HEK293 (cell line): ENCODE results near the gene TMEM185B.

Experiments used
- GLI2 ChIP-seq: fragments of 450-650 bp; formaldehyde crosslinking; IDR thresholded peaks from 2 replicates; pipeline ENCODE4; 2017; ENCODE audit warnings: missing biosample characterization, missing genetic modification characterization, low read depth, borderline replicate concordance
- GLIS1 ChIP-seq: fragments of 450-650 bp; formaldehyde crosslinking; IDR thresholded peaks from 2 replicates; pipeline ENCODE4 v1.5.1; 2016; ENCODE audit warnings: missing biosample characterization, missing genetic modification characterization
- GLIS2 ChIP-seq: fragments of 450-650 bp; formaldehyde crosslinking; IDR thresholded peaks from 2 replicates; pipeline ENCODE4 v1.5.1; 2016; ENCODE audit warnings: missing biosample characterization, missing genetic modification characterization
- KLF1 ChIP-seq: fragments of 450-650 bp; formaldehyde crosslinking; IDR thresholded peaks from 2 replicates; pipeline ENCODE4 v1.5.1; 2016; ENCODE audit warnings: missing biosample characterization, missing genetic modification characterization
- KLF17 ChIP-seq: fragments of 450-650 bp; formaldehyde crosslinking; IDR thresholded peaks from 2 replicates; pipeline ENCODE4 v1.5.1; 2016; ENCODE audit warnings: missing biosample characterization, missing genetic modification characterization
- KLF7 ChIP-seq: fragments of 450-650 bp; formaldehyde crosslinking; IDR thresholded peaks from 2 replicates; pipeline ENCODE4 v1.5.1; 2016; ENCODE audit warnings: missing biosample characterization, missing genetic modification characterization, borderline replicate concordance
- MYNN ChIP-seq: fragments of 450-650 bp; formaldehyde crosslinking; IDR thresholded peaks from 2 replicates; pipeline ENCODE4 v1.5.1; 2016; ENCODE audit warnings: missing biosample characterization, missing genetic modification characterization, borderline replicate concordance
- YY1 ChIP-seq: fragments of 450-650 bp; formaldehyde crosslinking; IDR thresholded peaks from 2 replicates; pipeline ENCODE4 v1.5.1; 2018; ENCODE audit warnings: missing biosample characterization, missing genetic modification characterization
- ZBTB49 ChIP-seq: fragments of 450-650 bp; formaldehyde crosslinking; IDR thresholded peaks from 2 replicates; pipeline ENCODE4 v1.5.1; 2016; ENCODE audit warnings: missing biosample characterization, missing genetic modification characterization, low read depth
- ZEB2 ChIP-seq: fragments of 450-650 bp; formaldehyde crosslinking; IDR thresholded peaks from 2 replicates; pipeline ENCODE4 v1.5.1; 2016; ENCODE audit warnings: missing biosample characterization, missing genetic modification characterization
- ZFHX2 ChIP-seq: fragments of 450-650 bp; formaldehyde crosslinking; conservative IDR thresholded peaks from 2 replicates; pipeline ENCODE4 v1.5.1; 2016; ENCODE audit warnings: missing biosample characterization, missing genetic modification characterization
- ZNF10 ChIP-seq: fragments of 450-650 bp; formaldehyde crosslinking; IDR thresholded peaks from 2 replicates; pipeline ENCODE4 v1.5.1; 2017; ENCODE audit warnings: missing biosample characterization, missing genetic modification characterization
- ZNF114 ChIP-seq: fragments of 450-650 bp; formaldehyde crosslinking; IDR thresholded peaks from 2 replicates; pipeline ENCODE4 v1.5.0; 2017; ENCODE audit warnings: missing biosample characterization, missing genetic modification characterization
- ZNF133 ChIP-seq: fragments of 450-650 bp; formaldehyde crosslinking; IDR thresholded peaks from 2 replicates; pipeline ENCODE4 v1.5.1; 2016; ENCODE audit warnings: missing biosample characterization, missing genetic modification characterization
- ZNF157 ChIP-seq: fragments of 450-650 bp; formaldehyde crosslinking; IDR thresholded peaks from 2 replicates; pipeline ENCODE4 v1.5.1; 2016; ENCODE audit warnings: missing biosample characterization, missing genetic modification characterization
- ZNF16 ChIP-seq: fragments of 450-650 bp; formaldehyde crosslinking; IDR thresholded peaks from 2 replicates; pipeline ENCODE4 v1.5.1; 2016; ENCODE audit warnings: low read depth, missing biosample characterization, missing genetic modification characterization
- ZNF292 ChIP-seq: fragments of 450-650 bp; formaldehyde crosslinking; IDR thresholded peaks from 2 replicates; pipeline ENCODE4 v1.5.1; 2016; ENCODE audit warnings: low read depth, missing biosample characterization, missing genetic modification characterization, borderline replicate concordance
- ZNF324 ChIP-seq: fragments of 450-650 bp; formaldehyde crosslinking; IDR thresholded peaks from 2 replicates; pipeline ENCODE4 v1.5.1; 2016; ENCODE audit warnings: missing biosample characterization, missing genetic modification characterization
- ZNF341 ChIP-seq: fragments of 450-650 bp; formaldehyde crosslinking; IDR thresholded peaks from 2 replicates; pipeline ENCODE4; 2016; ENCODE audit warnings: low read depth, missing biosample characterization, missing genetic modification characterization
- ZNF391 ChIP-seq: fragments of 450-650 bp; formaldehyde crosslinking; IDR thresholded peaks from 2 replicates; pipeline ENCODE4 v1.5.1; 2016; ENCODE audit warnings: low read depth, missing biosample characterization, missing genetic modification characterization, borderline replicate concordance
- ZNF433 ChIP-seq: fragments of 450-650 bp; formaldehyde crosslinking; IDR thresholded peaks from 2 replicates; pipeline ENCODE4 v1.5.1; 2016; ENCODE audit warnings: missing biosample characterization, missing genetic modification characterization, low read depth
- ZNF48 ChIP-seq: fragments of 450-650 bp; formaldehyde crosslinking; IDR thresholded peaks from 2 replicates; pipeline ENCODE4 v1.5.1; 2016; ENCODE audit warnings: missing biosample characterization, missing genetic modification characterization
- ZNF548 ChIP-seq: fragments of 450-650 bp; formaldehyde crosslinking; IDR thresholded peaks from 2 replicates; pipeline ENCODE4 v1.5.1; 2016; ENCODE audit warnings: missing biosample characterization, missing genetic modification characterization
- ZNF549 ChIP-seq: fragments of 450-650 bp; IDR thresholded peaks from 2 replicates; pipeline ENCODE4 v1.5.1; 2018; ENCODE audit warnings: missing biosample characterization, missing genetic modification characterization, mild to moderate bottlenecking, inconsistent platforms, moderate library complexity
- ZNF621 ChIP-seq: fragments of 450-650 bp; formaldehyde crosslinking; IDR thresholded peaks from 2 replicates; pipeline ENCODE4 v1.5.1; 2017; ENCODE audit warnings: missing biosample characterization, missing genetic modification characterization
- ZNF629 ChIP-seq: fragments of 450-650 bp; formaldehyde crosslinking; IDR thresholded peaks from 2 replicates; pipeline ENCODE4 v1.5.1; 2017; ENCODE audit warnings: missing biosample characterization, missing genetic modification characterization
- ZNF677 ChIP-seq: fragments of 450-650 bp; IDR thresholded peaks from 2 replicates; pipeline ENCODE4 v1.5.0; 2018; ENCODE audit warnings: missing biosample characterization, mild to moderate bottlenecking, missing genetic modification characterization, moderate library complexity
- ZNF785 ChIP-seq: fragments of 450-650 bp; formaldehyde crosslinking; IDR thresholded peaks from 2 replicates; pipeline ENCODE4 v1.5.1; 2016; ENCODE audit warnings: missing biosample characterization, missing genetic modification characterization
- TF ChIP-seq, protein P1 (sequence below): fragments of 450-650 bp; formaldehyde crosslinking; IDR thresholded peaks from 2 replicates; pipeline ENCODE4 v1.5.1; 2016; ENCODE audit warnings: missing biosample characterization, missing genetic modification characterization
- TF ChIP-seq, protein P2 (sequence below): fragments of 450-650 bp; formaldehyde crosslinking; IDR thresholded peaks from 2 replicates; pipeline ENCODE4 v1.5.1; 2016; ENCODE audit warnings: missing biosample characterization, missing genetic modification characterization
- TF ChIP-seq, protein P3 (sequence below): fragments of 450-650 bp; formaldehyde crosslinking; IDR thresholded peaks from 2 replicates; pipeline ENCODE4 v1.5.1; 2016; ENCODE audit warnings: missing biosample characterization, missing genetic modification characterization

Gene TMEM185B

DNA sequence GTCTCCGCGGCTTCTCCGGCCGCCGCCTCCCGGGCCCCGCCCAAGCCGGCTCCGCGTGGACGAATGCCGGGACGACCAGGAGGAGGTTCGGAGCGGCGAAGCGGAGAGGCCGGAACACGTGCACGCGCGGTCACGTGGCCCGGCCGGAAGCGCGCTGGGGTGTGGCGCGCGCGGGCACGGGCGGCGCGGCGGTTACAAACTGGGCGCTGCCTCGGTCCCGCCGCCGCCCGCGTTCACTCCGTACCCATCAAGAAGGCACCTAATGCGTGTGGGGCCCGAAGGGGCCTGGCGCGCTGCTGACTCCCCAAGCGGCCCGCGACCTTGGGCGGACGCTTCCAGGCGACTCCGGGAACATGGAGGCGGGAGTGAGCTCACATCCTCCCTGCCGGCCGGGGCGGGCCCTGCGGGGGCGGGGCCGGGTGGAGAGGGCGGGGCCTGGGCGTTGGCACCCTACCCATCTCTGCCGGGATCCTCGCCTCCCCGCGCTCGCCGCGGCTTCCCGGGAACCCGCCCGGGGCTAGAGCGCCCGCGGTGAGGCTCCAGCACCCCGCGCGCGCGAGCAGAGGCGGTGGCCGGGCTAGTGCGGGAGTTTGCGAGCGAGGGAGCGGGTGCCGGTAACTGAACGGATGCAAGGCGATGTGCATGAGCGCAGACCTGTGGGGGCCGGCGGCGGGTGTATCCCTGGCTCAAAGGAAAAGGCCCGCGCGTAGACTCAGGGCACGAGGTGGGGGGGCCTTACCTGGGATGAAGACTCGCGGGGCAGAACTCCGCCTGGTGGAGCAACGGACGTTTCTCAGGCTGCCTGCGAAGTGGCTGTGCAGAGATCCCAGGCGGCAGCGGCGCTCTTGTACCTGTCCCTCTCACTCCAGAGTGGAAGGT, at the start of gene TMEM185B (continued):
- peak; percentile 64 for TF ChIP-seq ZEB2
- no peak for TF ChIP-seq ZNF133 (tag by site-specific recombination)
- 0 out of 2 replicates have a peak, but pooled peaks have one; percentile 30 for TF ChIP-seq KLF17 (tag by site-specific recombination)
- TF ChIP-seq ZNF48 (tag by site-specific recombination) = no peak
- TF ChIP-seq GLIS1 (tag by site-specific recombination) = peak; percentile 69
- peak; percentile 57; the same call in 1 of the 2 replicates for TF ChIP-seq KLF7 (tag by site-specific recombination)
- TF ChIP-seq ZNF114 = no peak
- no peak for TF ChIP-seq ZNF341
- TF ChIP-seq ZNF157 (tag by site-specific recombination) = no peak
- no peak for TF ChIP-seq MYNN
- TF ChIP-seq, protein P1, sequence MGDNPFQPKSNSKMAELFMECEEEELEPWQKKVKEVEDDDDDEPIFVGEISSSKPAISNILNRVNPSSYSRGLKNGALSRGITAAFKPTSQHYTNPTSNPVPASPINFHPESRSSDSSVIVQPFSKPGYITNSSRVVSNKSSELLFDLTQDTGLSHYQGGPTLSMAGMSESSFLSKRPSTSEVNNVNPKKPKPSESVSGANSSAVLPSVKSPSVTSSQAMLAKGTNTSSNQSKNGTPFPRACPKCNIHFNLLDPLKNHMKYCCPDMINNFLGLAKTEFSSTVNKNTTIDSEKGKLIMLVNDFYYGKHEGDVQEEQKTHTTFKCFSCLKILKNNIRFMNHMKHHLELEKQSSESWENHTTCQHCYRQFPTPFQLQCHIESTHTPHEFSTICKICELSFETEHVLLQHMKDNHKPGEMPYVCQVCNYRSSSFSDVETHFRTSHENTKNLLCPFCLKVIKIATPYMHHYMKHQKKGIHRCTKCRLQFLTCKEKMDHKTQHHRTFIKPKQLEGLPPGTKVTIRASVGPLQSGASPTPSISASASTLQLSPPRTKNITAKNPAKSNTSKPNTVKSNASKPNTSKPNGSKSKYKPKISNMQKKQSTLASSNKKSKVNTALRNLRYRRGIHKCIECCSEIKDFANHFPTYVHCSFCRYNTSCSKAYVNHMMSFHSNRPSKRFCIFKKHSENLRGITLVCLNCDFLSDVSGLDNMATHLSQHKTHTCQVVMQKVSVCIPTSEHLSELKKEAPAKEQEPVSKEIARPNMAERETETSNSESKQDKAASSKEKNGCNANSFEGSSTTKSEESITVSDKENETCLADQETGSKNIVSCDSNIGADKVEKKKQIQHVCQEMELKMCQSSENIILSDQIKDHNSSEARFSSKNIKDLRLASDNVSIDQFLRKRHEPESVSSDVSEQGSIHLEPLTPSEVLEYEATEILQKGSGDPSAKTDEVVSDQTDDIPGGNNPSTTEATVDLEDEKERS (tag by site-specific recombination) = no peak
- TF ChIP-seq ZNF433 = no peak
- no peak for TF ChIP-seq ZNF16 (tag by site-specific recombination)
- TF ChIP-seq ZNF324 (tag by site-specific recombination) = no peak
- TF ChIP-seq GLI2 (tag by site-specific recombination) = no peak
- no peak for TF ChIP-seq ZNF10 (tag by site-specific recombination)
- TF ChIP-seq KLF1 (tag by site-specific recombination) = peak; percentile 86
- TF ChIP-seq ZBTB49 = no peak
- peak; percentile 69; the same call in 1 of the 2 replicates for TF ChIP-seq YY1
- TF ChIP-seq ZNF677 (tag by site-specific recombination) = 0 out of 2 replicates have a peak, but pooled peaks have one; percentile 12
- TF ChIP-seq GLIS2 (tag by site-specific recombination) = peak; percentile 77
- no peak for TF ChIP-seq ZNF391
- no peak for TF ChIP-seq ZNF548 (tag by site-specific recombination)
- TF ChIP-seq ZNF621 (tag by site-specific recombination) = no peak
- TF ChIP-seq ZNF549 (tag by site-specific recombination) = no peak
- no peak for TF ChIP-seq ZNF785 (tag by site-specific recombination)
- TF ChIP-seq, protein P2, sequence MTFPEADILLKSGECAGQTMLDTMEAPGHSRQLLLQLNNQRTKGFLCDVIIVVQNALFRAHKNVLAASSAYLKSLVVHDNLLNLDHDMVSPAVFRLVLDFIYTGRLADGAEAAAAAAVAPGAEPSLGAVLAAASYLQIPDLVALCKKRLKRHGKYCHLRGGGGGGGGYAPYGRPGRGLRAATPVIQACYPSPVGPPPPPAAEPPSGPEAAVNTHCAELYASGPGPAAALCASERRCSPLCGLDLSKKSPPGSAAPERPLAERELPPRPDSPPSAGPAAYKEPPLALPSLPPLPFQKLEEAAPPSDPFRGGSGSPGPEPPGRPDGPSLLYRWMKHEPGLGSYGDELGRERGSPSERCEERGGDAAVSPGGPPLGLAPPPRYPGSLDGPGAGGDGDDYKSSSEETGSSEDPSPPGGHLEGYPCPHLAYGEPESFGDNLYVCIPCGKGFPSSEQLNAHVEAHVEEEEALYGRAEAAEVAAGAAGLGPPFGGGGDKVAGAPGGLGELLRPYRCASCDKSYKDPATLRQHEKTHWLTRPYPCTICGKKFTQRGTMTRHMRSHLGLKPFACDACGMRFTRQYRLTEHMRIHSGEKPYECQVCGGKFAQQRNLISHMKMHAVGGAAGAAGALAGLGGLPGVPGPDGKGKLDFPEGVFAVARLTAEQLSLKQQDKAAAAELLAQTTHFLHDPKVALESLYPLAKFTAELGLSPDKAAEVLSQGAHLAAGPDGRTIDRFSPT (tag by site-specific recombination) = peak; percentile 85
- TF ChIP-seq, protein P3, sequence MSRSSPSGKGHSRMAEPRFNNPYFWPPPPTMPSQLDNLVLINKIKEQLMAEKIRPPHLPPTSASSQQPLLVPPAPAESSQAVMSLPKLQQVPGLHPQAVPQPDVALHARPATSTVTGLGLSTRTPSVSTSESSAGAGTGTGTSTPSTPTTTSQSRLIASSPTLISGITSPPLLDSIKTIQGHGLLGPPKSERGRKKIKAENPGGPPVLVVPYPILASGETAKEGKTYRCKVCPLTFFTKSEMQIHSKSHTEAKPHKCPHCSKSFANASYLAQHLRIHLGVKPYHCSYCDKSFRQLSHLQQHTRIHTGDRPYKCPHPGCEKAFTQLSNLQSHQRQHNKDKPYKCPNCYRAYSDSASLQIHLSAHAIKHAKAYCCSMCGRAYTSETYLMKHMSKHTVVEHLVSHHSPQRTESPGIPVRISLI (tag by site-specific recombination) = no peak
- peak; percentile 35; the same call in 1 of the 2 replicates for TF ChIP-seq ZNF629 (tag by site-specific recombination)
- TF ChIP-seq ZNF292 (tag by site-specific recombination) = no peak
- TF ChIP-seq ZFHX2 = peak; percentile 68
